ENCODE data around the gene SMARCD1.
A peak's percentile ranks its signal among the peaks of the same experiment; 100 is the strongest.

- TF ChIP-seq PAX5 (IDR thresholded peaks at IDR 0.05; ENCODE audit: insufficient read depth, low read length, severe bottlenecking) (no peak), POLR2AphosphoS5 (IDR thresholded peaks at IDR 0.05; ENCODE audit: low read depth, low read length) (peak; percentile 63)
These were observed 17.6 kb downstream of the SMARCD1 start for GRCh38 chr12:50102646-50103309.
